Omental fat pad (tissue), 4 donors: ENCODE results near the gene MT3. TPM values are rescaled to one million over a fixed set of nuclear protein-coding genes. Genes with fewer than 3 reads are reported as not detected.

Source experiments
- ATAC-seq: fragments of 150-250 bp; one replicate; pipeline ENCODE4 v1.9.1; 2016; ENCODE audit warnings: mild to moderate bottlenecking, moderate library complexity; ENCODE audit not compliant: low FRiP score
- DNase-seq: peaks from one replicate; pipeline ENCODE4 v3.0.0-alpha.2; 2019; ENCODE audit warnings: low spot score
- CTCF ChIP-seq, 3 donors: fragments of 450-650 bp; IDR thresholded peaks; one replicate each; pipeline ENCODE4 v1.5.1; 2016 to 2017; ENCODE audit warnings: antibody characterized with exemption in 3 of 3, mild to moderate bottlenecking in 3 of 3, moderate library complexity in 2 of 3
- total RNA-seq, 4 donors: library from RNA; depleted of rRNA; stranded (reverse); fragments of >200 nt; gene quantifications; one replicate each; pipeline ENCODE4 v1.1.0, GENCODE V29; 2016

The MT3 gene
- total RNA-seq, 4 donors from 2014 or later: not detected

- TF ChIP-seq CTCF (IDR thresholded peaks at IDR 0.05): no peak
- ATAC-seq (no peak), DNase-seq (no peak)
Observed at GRCh38 chr16:56631197-56631596, 41.9 kb downstream of the MT3 start.

GRCh38 chr16:56631832-56632155 is 42.5 kb downstream of the MT3 start:
- ATAC-seq: no peak
- no peak for TF ChIP-seq CTCF (IDR thresholded peaks at IDR 0.05)
- DNase-seq: no peak

- DNase-seq (no peak), ATAC-seq (peak; percentile 84)
- TF ChIP-seq CTCF (IDR thresholded peaks at IDR 0.05): no peak
Observed at GRCh38 chr16:56632156-56632847, 43.0 kb downstream of the MT3 start, which contains the start of gene MT1M. Gene MT1M (plus strand): TSS chr16:56632659. CDS start chr16:56632732, 73 bp downstream.

- TF ChIP-seq CTCF (IDR thresholded peaks at IDR 0.05): no peak
- DNase-seq (no peak), ATAC-seq (peak; percentile 0)
Observed at GRCh38 chr16:56632848-56633365, 43.6 kb downstream of the MT3 start.

- no peak for TF ChIP-seq CTCF (IDR thresholded peaks at IDR 0.05)
- no peak for DNase-seq
- no peak for ATAC-seq
Observed at GRCh38 chr16:56633535-56633934, 44.2 kb downstream of the MT3 start.

- no peak for TF ChIP-seq CTCF (IDR thresholded peaks at IDR 0.05)
- DNase-seq: no peak
- no peak for ATAC-seq
Observed at GRCh38 chr16:56634715-56635440, 45.5 kb downstream of the MT3 start.
